HG02981 (cell line): ENCODE measurements around the gene PAEP.

Source experiments
- ATAC-seq: cut with Tn5 transposase; IDR thresholded peaks from one replicate; pipeline ENCODE4 v1.9.1; 2021; ENCODE audit warnings: mild to moderate bottlenecking, moderate library complexity; ENCODE audit not compliant: unreplicated experiment

The PAEP gene

DNA sequence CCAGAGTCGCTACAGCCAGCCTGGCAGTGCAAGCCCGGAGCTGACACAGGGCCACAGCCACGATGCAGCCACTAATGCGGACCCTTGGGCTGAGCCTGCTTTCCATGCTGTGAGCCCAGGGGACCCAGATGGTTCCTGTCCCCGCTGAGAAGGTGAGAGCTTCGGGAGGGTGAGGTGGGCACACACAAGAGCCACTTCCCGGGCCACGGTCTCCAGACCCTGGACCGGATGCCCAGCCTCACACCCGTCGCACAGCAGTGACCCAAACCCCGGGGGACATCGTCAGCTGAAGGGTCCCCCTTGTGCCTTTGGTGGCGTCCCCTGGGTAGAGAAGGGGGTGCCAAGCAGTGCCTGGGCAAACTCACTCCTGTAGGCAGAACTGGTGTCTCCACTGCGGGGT lies 13.4 kb downstream of the PAEP start:
- no peak for ATAC-seq

DNA sequence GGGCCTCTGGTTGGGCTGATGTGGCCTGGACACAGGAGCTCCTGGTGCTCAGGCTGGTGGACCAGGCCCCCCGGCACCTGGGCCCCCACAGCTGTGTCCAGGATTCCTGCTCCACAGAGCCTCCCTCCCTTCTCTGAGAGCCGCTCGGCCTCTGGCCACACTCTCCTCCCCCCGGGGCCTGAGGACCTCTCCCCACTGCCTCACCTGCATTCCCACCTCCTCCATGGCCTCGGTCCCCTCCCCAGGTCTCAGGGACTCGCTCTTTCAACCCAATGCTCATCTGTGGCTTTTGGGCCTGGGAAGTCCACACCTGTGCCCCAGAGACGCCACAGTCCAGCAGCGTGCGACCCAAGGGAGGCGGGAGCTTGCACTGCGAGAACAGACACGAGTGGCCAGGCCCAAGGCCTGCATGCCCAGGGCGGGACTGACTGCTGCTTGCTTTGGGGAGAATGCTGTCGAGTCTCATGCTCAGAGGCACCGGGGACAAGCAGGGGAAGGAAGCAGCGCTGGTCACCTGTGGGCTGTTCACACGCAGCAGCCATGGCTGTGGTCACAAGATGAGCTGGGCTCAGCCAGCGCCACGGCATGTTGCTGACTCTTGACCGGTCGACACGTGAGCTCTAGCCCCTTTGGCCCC lies 14.6 kb downstream of the PAEP start:
- ATAC-seq: no peak

DNA sequence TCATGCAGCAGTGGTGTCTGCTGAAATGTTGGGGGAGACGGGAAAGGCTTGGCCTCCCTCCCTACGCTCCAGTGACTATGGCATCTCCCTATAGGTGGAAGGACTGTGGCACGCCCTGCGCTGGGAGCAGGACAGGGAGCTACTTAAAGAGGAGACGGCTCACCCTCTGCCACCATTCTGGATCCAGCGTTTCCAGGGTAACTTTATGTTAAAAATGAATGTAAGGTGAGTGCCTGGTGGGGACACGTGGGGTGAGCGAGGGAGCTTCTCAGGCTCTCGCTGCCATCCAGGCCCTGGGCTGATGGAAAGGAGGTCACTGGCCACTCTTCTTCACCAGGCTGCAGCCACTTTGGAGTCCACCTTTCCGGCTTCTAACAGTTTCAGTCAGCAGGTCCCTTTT lies 15.7 kb downstream of the PAEP start:
- no peak for ATAC-seq

- ATAC-seq: no peak
Observed at GRCh38 chr9:135579356-135579755, 17.8 kb downstream of the PAEP start.

DNA sequence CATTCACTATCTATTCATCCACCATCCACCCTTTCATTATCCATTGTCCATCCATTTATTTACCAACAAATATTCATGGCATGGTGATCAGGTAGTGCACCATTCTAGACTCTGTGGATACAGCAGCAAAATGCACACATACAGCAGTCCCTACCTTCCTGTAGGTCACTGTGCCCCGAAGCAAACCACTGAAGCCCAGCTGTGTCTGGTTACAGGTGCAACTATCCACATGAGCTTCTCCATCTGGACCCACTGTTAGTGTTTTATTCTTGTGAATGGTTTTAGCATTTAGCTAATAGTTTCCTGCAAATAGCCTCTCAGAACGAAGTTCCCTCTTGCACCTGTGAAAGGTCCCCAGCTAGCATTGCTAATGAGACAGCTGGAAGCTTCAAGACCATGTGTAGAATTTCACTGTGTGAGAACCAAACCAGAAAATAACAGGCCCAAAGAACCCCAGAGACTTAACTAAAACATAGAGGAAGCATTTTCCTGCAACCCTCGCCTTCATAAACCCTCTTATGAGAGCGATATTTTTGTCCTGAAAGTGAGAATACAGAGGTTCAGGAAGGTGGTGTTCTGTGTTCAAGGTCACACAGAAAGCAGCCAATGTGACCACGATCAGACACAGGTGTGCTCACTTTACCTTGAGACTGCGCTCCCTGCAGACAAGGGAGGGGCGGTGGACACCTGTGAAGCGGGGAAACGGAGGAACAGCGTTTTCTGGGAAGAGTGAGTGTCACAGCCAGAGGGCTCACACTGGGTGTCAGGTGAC lies 18.5 kb downstream of the PAEP start:
- no peak for ATAC-seq

DNA sequence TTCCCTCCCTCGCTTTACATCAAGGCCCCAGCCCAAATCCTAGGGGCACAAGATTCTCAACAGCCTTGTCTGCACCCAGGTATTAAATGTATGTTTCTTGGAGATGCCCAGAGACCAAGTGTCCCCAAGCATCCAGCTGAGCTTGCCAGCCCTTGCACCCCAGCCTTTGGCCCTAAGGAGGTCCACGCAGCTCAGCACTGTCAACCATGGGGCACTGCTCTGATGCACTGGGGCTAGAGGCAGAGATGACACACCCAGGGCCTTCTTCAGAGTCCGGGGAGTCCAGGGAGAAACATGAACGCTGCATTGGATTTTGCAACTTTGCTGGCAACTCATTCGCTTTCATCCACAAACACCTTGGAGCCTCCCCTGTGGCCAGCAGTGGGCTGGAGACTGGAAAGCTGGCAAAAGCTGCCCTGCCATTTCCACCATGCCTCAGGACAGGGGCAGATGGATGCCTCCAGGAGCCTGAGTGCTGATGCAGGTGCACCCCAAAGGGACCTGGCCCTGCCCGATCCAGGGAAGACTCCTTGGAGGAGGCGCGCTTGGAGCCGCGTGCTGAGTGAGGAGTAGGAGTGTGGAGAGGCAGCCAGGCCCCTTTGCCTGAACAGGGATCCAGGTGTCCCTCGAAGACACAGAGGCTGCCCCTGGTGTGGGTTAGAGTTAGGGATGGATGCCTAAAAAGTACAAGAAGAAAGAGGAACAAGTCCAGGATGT lies 19.3 kb downstream of the PAEP start:
- no peak for ATAC-seq

DNA sequence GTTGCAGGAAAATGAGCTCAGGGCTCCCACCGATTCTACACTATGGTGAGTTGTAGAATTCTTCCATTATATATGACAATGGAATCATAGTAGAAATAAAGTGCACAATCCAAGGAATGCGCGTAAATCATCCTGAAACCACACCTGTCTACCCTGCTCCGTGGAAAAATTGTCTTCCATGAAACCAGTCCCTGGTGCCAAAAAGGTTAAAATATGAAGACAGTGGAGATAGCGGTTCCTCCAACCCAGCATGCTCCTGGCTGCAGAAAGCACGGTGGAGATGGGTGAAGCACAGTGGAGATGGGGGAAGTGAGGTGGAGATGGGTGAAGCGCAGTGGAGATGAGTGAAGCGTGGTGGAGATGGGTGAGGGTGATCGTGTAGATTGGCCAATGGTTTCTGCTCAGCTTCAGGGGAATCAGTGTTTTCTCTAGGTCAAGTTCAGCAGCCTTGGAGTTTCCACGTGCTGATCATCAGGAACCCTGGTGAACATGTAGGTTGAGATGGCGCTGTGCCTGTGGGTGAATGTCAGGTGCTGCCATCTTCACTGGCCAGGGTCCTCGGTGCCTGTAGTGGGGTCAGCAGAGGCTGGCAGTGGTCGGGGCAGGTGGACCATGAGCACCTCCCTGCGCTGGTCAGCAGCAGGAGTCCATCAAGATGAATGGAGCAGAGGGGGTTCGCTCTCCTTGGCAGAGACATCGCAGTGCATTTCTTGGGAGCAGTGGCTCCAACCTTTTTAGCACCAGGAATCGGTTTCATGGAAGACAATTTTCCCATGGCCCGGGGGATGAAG lies 20.3 kb downstream of the PAEP start:
- no peak for ATAC-seq

DNA sequence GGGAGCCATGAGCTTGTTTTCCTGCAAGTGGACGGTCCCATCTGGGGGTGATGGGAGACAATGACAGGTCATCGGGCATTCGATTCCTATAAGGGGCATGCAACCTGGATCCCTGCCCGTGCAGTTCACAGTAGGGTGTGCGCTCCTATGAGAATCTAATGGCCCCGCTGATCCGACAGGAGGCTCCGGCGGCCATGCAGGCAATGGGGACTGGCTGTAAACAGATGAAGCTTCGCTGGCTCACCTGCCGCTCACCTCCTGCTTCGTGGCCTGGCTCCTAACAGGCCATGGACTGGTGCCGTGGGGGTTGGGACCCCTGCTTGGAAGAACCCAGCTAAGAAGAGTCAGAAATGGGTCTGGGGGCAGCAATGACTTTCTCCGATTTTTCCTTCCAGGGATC lies 21.0 kb downstream of the PAEP start:
- ATAC-seq: no peak

DNA sequence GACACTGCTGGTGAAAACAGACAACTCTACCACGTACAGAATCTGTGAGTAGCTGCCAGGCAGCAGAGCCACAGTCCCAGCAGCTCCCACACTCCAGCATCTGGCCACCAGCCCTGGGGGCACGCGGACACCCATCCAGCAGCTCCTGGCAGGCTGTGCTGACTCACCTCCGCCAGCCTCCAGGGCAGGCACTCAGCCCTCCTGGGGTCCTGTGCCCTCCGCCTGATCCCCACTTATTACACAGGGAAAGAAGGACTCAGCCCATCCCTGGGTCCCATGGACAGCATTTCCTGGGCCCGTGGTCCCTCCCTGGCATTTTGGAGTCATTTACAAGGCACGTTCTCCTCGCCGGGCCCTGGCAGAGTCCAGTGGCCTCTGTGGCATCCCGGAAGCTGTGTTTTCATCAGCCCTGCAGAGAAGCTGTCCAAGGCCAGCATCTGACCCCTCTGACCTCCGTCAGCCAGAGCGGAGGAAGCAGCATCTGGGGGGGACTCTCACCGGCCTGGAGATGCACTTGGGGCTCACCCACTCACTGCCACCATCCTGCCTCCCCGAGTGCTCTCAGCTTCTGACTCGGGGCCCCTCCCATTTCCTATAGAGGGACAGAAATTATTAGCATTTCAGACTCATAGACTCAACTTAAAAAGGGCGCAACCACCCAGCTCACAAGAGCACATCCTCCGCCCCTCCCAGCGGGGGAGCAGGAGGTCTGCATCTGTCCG lies 21.6 kb downstream of the PAEP start:
- no peak for ATAC-seq

DNA sequence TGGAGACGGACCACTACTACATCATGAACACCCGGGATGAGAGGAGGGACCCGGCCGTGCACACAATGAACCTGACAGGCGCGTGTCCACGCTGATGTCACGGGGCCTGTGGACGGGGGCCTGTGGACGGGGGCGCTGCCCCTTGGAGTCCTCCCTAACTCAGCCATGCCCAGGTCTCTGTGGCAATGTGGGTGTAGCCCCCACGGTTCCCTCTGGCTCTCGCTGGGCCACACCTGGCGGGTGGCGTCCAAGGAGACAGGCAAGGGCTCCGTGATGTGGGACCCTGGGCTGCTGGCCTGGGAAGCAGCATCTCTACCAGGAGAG lies 22.1 kb downstream of the PAEP start:
- no peak for ATAC-seq

- ATAC-seq: no peak
Observed at GRCh38 chr9:135584371-135584770, 22.8 kb downstream of the PAEP start.

- ATAC-seq: no peak
Observed at GRCh38 chr9:135584934-135585333, 23.4 kb downstream of the PAEP start.

DNA sequence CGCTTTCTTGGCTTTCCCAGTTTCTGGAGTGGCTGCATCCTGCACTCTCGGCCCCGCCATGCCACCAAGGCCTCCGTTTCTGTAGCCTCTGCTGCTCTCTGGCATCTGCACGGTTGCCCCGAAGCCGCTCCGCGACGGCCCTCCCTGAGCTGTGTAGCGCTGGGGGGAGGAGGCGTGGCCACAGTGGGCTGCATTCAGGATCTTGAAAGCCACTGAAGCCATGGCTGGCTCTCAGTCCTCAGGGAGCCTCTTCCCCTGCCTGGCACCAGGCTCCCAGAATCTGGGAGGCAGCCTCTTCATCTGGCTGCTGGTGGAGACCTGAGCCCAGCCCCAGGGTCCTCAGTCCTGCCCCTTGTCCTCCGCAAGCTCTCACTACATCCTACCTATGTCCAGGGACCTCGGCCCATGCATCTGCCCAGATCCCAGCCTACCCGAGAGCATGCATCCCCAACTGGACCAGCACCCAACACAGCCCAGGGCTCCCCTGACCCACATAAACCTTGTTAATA lies 25.1 kb downstream of the PAEP start:
- no peak for ATAC-seq

DNA sequence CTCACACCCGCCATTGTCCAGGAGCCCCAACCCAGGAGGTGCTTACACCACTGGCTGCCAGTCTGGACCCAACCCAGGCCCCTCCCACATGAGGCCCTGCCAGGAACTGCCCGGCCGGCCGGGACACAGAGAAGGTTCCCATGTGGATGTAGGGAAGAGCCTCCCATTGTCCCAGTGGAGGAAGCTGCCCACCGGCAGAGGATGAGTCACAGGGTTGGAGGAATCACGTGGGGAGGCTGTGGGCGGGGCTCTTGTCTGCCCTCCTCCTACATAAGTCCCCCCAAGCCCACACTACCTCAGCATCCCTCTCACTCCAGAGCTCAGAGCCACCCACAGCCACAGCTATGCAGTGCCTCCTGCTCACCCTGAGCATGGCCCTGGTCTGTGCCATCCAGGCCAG lies 26.1 kb downstream of the PAEP start:
- ATAC-seq: no peak

DNA sequence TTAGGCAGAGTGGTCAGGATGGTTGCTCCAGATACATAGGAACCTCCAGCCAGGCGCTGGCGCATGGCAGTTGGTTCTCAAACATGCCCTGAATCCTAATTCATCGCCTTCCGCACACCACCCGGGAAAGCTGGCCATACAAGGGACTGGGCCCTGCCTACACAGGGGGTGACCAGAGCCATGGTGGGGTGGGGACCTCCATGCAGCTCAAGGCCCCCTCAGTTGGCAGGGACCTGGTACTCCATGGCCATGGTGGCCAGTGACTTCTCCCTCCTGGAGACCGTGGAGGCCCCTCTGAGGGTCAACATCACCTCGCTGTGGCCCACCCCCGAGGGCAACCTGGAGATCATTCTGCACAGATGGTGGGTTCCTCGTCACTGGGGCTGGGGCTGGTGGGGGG lies 26.8 kb downstream of the PAEP start:
- ATAC-seq: no peak

GRCh38 chr9:135588886-135589595 lies 27.5 kb downstream of the PAEP start:
- ATAC-seq: no peak

GRCh38 chr9:135589596-135590485 lies 28.3 kb downstream of the PAEP start:
- ATAC-seq: no peak

GRCh38 chr9:135590486-135591079 lies 29.0 kb downstream of the PAEP start:
- ATAC-seq: no peak
